Stimulated activated CD4-positive, alpha-beta T cell treated with anti-CD3 and anti-CD28 coated beads, Interleukin-4, amount 100 ng/mL, for 1 hour (primary cell): ENCODE measurements around the gene MYMX.

Experiments used
- DNase-seq: peaks from one replicate; pipeline ENCODE4 v3.0.0-alpha.2; 2020

MYMX gene

DNA sequence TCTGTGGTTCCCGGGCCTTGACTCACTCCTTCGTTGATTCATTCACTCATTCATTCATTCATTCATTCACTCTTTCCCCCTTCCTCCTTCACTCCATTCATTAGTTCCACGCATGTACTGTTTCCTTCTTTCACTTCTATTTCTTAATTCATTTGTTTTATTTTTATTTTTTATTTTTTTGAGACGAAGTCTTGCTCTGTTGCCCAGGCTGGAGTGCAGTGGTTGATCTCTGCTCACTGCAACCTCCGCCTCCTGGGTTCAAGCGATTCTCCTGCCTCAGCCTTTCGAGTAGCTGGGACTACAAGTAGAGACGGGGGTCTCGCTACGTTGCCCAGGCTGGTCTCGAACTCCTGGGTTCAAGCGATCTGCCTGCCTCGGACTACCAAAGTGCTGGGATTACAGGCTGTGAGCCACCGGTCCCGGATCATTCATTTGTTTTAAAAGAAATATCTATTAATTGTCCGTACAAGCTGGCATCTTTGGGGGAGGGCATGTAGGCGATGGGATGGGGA lies 49.1 kb downstream of the MYMX start:
- no peak for DNase-seq

GRCh38 chr6:44266347-44266746 lies 49.6 kb downstream of the MYMX start:
- no peak for DNase-seq

GRCh38 chr6:44267252-44267651 lies 50.5 kb downstream of the MYMX start:
- DNase-seq, result no peak
